SH-SY5Y (cell line): ENCODE results near the gene UCN2.

ENCODE experiments used
- GATA2 ChIP-seq: IDR thresholded peaks from 2 replicates; pipeline ENCODE4 v1.6.1; 2011; ENCODE audit warnings: mild to moderate bottlenecking, low read depth, low read length
- GATA3 ChIP-seq: IDR thresholded peaks from 2 replicates; pipeline ENCODE4 v1.6.1; 2011; ENCODE audit warnings: low read depth, mild to moderate bottlenecking, low read length, moderate library complexity

DNA sequence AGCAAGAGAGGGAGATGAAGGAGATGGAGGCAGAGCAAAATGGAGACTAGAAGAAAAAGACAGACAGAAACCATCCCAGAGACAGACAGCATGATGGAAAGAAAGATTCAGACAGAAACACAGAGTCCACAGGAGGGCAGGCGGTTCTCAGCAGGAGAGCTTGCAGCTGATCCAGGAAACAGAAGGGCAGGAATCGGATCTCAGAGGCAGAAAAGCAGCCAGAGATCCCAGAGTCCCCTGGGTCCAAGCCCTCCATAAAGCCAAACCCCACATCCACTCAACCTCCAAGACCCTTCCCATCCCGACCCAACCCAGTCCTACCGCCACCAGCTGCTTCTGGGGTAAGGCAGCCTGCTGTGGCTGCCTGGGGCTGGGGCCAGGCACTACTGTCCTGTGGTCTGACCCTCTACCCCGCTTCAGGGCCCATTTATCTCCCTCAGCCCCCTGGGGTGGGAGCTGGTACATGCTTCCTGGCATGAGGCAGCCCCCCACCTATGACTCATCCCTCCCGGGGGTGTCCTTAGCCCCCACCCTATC, at the start of gene UCN2:
- TF ChIP-seq GATA2, result no peak
- no peak for TF ChIP-seq GATA3
